OCI-LY1 (cell line): Measurements from ENCODE around the gene SLC16A2.

ENCODE experiments used
- H2AFZ ChIP-seq: fragments of 200-600 bp; sonication (generic), shearing (Covaris generic); 2 replicates; pipeline ENCODE4 v1.6.0; 2014; ENCODE audit warnings: antibody characterized with exemption, mild to moderate bottlenecking, low read length
- H3F3A ChIP-seq: fragments of 200-600 bp; sonication (generic), shearing (Covaris generic); 2 replicates; pipeline ENCODE4 v1.6.0; 2014; ENCODE audit warnings: mild to moderate bottlenecking, antibody characterized with exemption, low read length, moderate library complexity; ENCODE audit not compliant: insufficient read depth
- H3K27ac ChIP-seq: fragments of 200-600 bp; sonication (generic); 2 replicates; pipeline ENCODE4 v1.5.1; 2014; ENCODE audit warnings: low read length, mixed run types, mild to moderate bottlenecking, low read depth; ENCODE audit not compliant: poor library complexity, severe bottlenecking
- H3K27me3 ChIP-seq: fragments of 200-600 bp; sonication (generic); 2 replicates; pipeline ENCODE4 v1.6.0; 2014; ENCODE audit warnings: antibody characterized with exemption, mild to moderate bottlenecking, low read length, moderate library complexity; ENCODE audit not compliant: insufficient read depth
- H3K36me3 ChIP-seq: fragments of 200-600 bp; sonication (generic); 2 replicates; pipeline ENCODE4 v1.6.1; 2014; ENCODE audit warnings: mild to moderate bottlenecking, antibody characterized with exemption, low read length, moderate library complexity, mixed read lengths; ENCODE audit not compliant: insufficient read depth
- H3K4me1 ChIP-seq: fragments of 200-600 bp; sonication (generic); 2 replicates; pipeline ENCODE4 v1.5.1; 2014; ENCODE audit warnings: mild to moderate bottlenecking, low read length, moderate library complexity; ENCODE audit not compliant: insufficient read depth, severe bottlenecking
- H3K4me2 ChIP-seq: fragments of 200-600 bp; sonication (generic), shearing (Covaris generic); 2 replicates; pipeline ENCODE4 v1.6.1; 2014; ENCODE audit warnings: low read length
- H3K4me3 ChIP-seq: fragments of 200-600 bp; sonication (generic); 2 replicates; pipeline ENCODE4 v1.5.1; 2014; ENCODE audit warnings: low read length, low read depth, mild to moderate bottlenecking, mixed read lengths; ENCODE audit not compliant: poor library complexity, severe bottlenecking
- H3K79me2 ChIP-seq: fragments of 200-600 bp; shearing (Covaris generic); 2 replicates; pipeline ENCODE4 v1.6.1; 2016; ENCODE audit warnings: mixed run types, low read length, mixed read lengths; ENCODE audit not compliant: insufficient read depth
- H3K9ac ChIP-seq: fragments of 200-600 bp; sonication (generic), shearing (Covaris generic); 2 replicates; pipeline ENCODE4 v1.6.1; 2014; ENCODE audit warnings: mild to moderate bottlenecking, low read length, mixed read lengths
- H3K9me2 ChIP-seq: fragments of 200-600 bp; sonication (generic), shearing (Covaris generic); 2 replicates; pipeline ENCODE4 v1.6.1; 2014; ENCODE audit warnings: low read depth, mild to moderate bottlenecking, low read length, mixed read lengths
- H3K9me3 ChIP-seq: fragments of 200-600 bp; shearing (Covaris generic); 2 replicates; pipeline ENCODE4 v1.6.1; 2014; ENCODE audit warnings: low read length, mixed read lengths
- H4K20me1 ChIP-seq: fragments of 200-600 bp; sonication (generic), shearing (Covaris generic); 2 replicates; pipeline ENCODE4 v1.6.0; 2016; ENCODE audit warnings: mild to moderate bottlenecking, low read length; ENCODE audit not compliant: insufficient read depth
- EZH2 ChIP-seq: fragments of 200-600 bp; sonication (generic), shearing (Covaris generic); IDR thresholded peaks from 2 replicates; pipeline ENCODE4 v1.8.0; 2017; ENCODE audit warnings: borderline replicate concordance, mixed run types, mild to moderate bottlenecking, antibody characterized with exemption, low read length, moderate library complexity, mixed read lengths
- TF ChIP-seq, protein P1 (sequence below): fragments of 200-600 bp; sonication (generic), shearing (Covaris generic); IDR thresholded peaks from 2 replicates; pipeline ENCODE4 v1.5.1; 2017; ENCODE audit warnings: mild to moderate bottlenecking, antibody characterized with exemption, low read length, moderate library complexity, mixed read lengths

The SLC16A2 gene

DNA sequence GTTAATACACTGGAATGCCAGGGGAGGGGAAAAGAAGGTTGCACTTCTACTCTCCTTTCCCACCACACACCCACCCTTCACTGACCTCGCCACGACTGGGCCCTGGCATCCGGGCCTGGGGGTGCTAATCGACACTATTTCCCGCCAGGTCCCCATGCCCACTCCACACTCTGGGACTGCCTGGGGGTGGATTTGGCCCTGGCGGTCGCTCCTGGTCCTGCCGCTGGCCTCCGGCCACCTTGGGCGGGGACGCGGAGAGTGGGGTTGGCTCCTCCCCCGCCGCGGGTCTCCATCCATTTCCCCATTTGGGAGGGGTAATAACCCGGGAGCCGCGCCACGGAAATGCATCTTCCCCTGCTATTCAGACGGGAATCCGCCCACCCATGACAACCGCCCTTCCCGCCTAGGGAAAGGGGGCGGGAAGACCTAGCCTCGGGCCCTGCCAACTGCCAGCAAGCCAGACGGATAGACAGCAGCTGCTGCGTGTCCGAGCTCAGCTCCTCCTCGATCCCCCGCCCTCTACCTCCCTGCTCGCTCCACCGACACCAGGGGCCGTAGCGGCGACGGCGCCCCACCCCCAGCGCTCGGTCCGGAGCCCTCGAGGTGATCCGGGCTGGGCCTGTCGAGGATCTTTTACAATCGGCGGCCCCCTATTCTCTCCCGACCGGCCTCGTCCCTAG is 115.0 kb downstream of the SLC16A2 start:
- Histone ChIP-seq H3K79me2 (no peaks in the 10 kb centered on the region), H3K27ac (no peak overlapping the region), H4K20me1 (no peaks in the 10 kb centered on the region), H2AFZ (no peak overlapping the region), H3K27me3 (no peaks in the 10 kb centered on the region), H3K9me3 (no peaks in the 10 kb centered on the region), H3K36me3 (no peaks in the 10 kb centered on the region), H3K4me1 (peaks cover 9% of the 10 kb centered on the region), H3K9me2 (no peaks in the 10 kb centered on the region), H3K4me3 (peak overlapping the region; percentile 56), H3K9ac (peak overlapping the region; percentile 27; the same call in 1 of the 2 replicates), H3F3A (no peaks in the 10 kb centered on the region), H3K4me2 (peak overlapping the region; percentile 63)
- TF ChIP-seq, protein P1, sequence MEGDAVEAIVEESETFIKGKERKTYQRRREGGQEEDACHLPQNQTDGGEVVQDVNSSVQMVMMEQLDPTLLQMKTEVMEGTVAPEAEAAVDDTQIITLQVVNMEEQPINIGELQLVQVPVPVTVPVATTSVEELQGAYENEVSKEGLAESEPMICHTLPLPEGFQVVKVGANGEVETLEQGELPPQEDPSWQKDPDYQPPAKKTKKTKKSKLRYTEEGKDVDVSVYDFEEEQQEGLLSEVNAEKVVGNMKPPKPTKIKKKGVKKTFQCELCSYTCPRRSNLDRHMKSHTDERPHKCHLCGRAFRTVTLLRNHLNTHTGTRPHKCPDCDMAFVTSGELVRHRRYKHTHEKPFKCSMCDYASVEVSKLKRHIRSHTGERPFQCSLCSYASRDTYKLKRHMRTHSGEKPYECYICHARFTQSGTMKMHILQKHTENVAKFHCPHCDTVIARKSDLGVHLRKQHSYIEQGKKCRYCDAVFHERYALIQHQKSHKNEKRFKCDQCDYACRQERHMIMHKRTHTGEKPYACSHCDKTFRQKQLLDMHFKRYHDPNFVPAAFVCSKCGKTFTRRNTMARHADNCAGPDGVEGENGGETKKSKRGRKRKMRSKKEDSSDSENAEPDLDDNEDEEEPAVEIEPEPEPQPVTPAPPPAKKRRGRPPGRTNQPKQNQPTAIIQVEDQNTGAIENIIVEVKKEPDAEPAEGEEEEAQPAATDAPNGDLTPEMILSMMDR = no peak
- TF ChIP-seq EZH2 = no peak

GRCh38 chrX:74536832-74537371 is 115.6 kb downstream of the SLC16A2 start:
- H3K9me3 ChIP-seq = no peaks in the 10 kb centered on the region
- peaks cover 9% of the 10 kb centered on the region for H3K4me1 ChIP-seq
- H3K36me3 ChIP-seq = no peaks in the 10 kb centered on the region
- no peaks in the 10 kb centered on the region for H4K20me1 ChIP-seq
- TF ChIP-seq, protein P1 = no peak
- no peak for TF ChIP-seq EZH2
- no peak overlapping the region; the same call in 1 of the 2 replicates for H3K9ac ChIP-seq
- H3F3A ChIP-seq = no peaks in the 10 kb centered on the region
- no peaks in the 10 kb centered on the region for H3K9me2 ChIP-seq
- no peak overlapping the region for H3K27ac ChIP-seq
- H3K4me2 ChIP-seq = peak overlapping the region; percentile 63
- H3K4me3 ChIP-seq = peak overlapping the region; percentile 56
- H3K79me2 ChIP-seq = no peaks in the 10 kb centered on the region
- H2AFZ ChIP-seq = no peak overlapping the region
- H3K27me3 ChIP-seq = no peaks in the 10 kb centered on the region

GRCh38 chrX:74540635-74541249 is 119.4 kb downstream of the SLC16A2 start:
- H3K79me2 ChIP-seq = no peaks in the 10 kb centered on the region
- H3K4me2 ChIP-seq = no peak overlapping the region
- no peak for TF ChIP-seq EZH2
- TF ChIP-seq, protein P1 = no peak
- H3K27ac ChIP-seq = no peak overlapping the region
- no peaks in the 10 kb centered on the region for H3K9me3 ChIP-seq
- H3K9ac ChIP-seq = no peak overlapping the region
- no peaks in the 10 kb centered on the region for H3K36me3 ChIP-seq
- no peaks in the 10 kb centered on the region for H3K27me3 ChIP-seq
- H3K4me3 ChIP-seq = no peak overlapping the region
- no peak overlapping the region for H2AFZ ChIP-seq
- H4K20me1 ChIP-seq = no peaks in the 10 kb centered on the region
- H3K9me2 ChIP-seq = no peaks in the 10 kb centered on the region
- no peaks in the 10 kb centered on the region for H3F3A ChIP-seq
- peaks cover 6% of the 10 kb centered on the region for H3K4me1 ChIP-seq
